Type B pancreatic cell (in vitro differentiated cells): Measurements from ENCODE around the gene DCP1A. TPM values are rescaled to one million over a fixed set of nuclear protein-coding genes. Genes with fewer than 3 reads are reported as not detected.

ENCODE experiments used
- DNase-seq: peaks from one replicate; pipeline ENCODE4 v3.0.0; 2021; ENCODE audit warnings: mixed read lengths; ENCODE audit not compliant: unreplicated experiment; ENCODE audit errors: extremely low spot score
- H3K27ac Mint-ChIP-seq: 2 replicates; pipeline ENCODE4 v1.8.0; 2021; ENCODE audit warnings: mild to moderate bottlenecking, mixed read lengths
- H3K27me3 Mint-ChIP-seq: 2 replicates; pipeline ENCODE4 v1.8.0; 2021; ENCODE audit warnings: mixed read lengths
- H3K36me3 Mint-ChIP-seq: 2 replicates; pipeline ENCODE4 v1.8.0; 2021; ENCODE audit warnings: mixed read lengths
- H3K4me1 Mint-ChIP-seq: one replicate; pipeline ENCODE4 v1.8.0; 2021; ENCODE audit warnings: mixed read lengths; ENCODE audit not compliant: unreplicated experiment
- H3K4me3 Mint-ChIP-seq: 2 replicates; pipeline ENCODE4 v1.8.0; 2021; ENCODE audit warnings: mild to moderate bottlenecking, mixed read lengths
- H3K9me3 Mint-ChIP-seq: 2 replicates; pipeline ENCODE4 v1.8.0; 2021; ENCODE audit warnings: mixed read lengths
- total RNA-seq: library from RNA; stranded (reverse); gene quantifications from 2 replicates; pipeline ENCODE4 v1.2.1, GENCODE V29; 2021; ENCODE audit warnings: low replicate concordance
- TF ChIP-seq, protein P1 (sequence below): fragments of 200-600 bp; sonication (generic); conservative IDR thresholded peaks from 2 replicates; pipeline ENCODE4 v1.5.0; 2021; ENCODE audit warnings: antibody characterized with exemption, mild to moderate bottlenecking

The DCP1A gene
- total RNA-seq, 1 donor from 2014 or later, result 31.4 TPM

DNA sequence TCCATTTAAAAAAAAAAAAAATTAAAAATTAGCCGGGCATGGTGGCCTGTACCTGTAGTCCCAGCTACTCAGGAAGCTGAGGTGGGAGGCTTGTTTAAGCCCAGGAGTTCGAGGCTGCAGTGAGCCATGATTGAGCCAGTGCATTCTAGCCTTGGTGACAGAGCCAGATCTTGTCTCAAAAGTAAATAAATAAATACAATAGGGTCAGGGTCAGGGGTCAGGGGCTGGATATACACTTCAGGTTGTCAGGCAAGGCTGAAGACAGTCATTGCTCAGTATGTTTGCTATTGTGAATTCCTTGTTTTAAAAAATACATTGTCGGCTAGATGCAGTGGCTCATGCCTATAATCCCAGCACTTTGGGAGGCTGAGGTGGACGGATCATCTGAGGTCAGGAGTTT lies 83.4 kb downstream of the DCP1A start:
- Mint-ChIP-seq H3K27ac (no peak overlapping the region), H3K9me3 (no peaks in the 10 kb centered on the region), H3K4me3 (no peak overlapping the region), H3K36me3 (no peaks in the 10 kb centered on the region), H3K27me3 (no peaks in the 10 kb centered on the region), H3K4me1 (peaks cover 17% of the 10 kb centered on the region)
- no peak for DNase-seq
- TF ChIP-seq, protein P1, sequence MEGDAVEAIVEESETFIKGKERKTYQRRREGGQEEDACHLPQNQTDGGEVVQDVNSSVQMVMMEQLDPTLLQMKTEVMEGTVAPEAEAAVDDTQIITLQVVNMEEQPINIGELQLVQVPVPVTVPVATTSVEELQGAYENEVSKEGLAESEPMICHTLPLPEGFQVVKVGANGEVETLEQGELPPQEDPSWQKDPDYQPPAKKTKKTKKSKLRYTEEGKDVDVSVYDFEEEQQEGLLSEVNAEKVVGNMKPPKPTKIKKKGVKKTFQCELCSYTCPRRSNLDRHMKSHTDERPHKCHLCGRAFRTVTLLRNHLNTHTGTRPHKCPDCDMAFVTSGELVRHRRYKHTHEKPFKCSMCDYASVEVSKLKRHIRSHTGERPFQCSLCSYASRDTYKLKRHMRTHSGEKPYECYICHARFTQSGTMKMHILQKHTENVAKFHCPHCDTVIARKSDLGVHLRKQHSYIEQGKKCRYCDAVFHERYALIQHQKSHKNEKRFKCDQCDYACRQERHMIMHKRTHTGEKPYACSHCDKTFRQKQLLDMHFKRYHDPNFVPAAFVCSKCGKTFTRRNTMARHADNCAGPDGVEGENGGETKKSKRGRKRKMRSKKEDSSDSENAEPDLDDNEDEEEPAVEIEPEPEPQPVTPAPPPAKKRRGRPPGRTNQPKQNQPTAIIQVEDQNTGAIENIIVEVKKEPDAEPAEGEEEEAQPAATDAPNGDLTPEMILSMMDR, result no peak

DNA sequence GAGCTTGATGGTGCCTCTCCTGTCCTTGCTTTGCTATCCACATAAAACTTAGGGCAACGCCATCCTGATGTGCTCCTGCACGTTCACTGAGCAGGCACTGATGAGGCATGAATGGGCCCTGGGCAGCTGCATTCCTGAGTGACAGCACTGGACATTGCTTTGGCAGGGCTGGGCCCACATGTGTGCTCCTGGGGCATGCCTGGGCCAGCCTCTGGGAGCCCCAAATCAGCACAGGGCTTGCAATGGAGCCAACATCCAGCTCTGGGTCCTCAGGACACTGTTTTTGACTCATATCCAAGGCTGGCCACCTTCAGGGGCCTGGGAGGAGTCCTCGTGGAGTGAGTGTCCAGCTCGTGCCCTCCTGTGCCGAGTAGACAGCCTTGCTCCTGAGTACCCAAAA lies 85.6 kb downstream of the DCP1A start:
- TF ChIP-seq, protein P1, result no peak
- H3K4me3 Mint-ChIP-seq, result no peak overlapping the region
- H3K27ac Mint-ChIP-seq, result no peak overlapping the region
- no peaks in the 10 kb centered on the region for H3K9me3 Mint-ChIP-seq
- H3K36me3 Mint-ChIP-seq, result no peaks in the 10 kb centered on the region
- no peak for DNase-seq
- H3K27me3 Mint-ChIP-seq, result no peaks in the 10 kb centered on the region
- H3K4me1 Mint-ChIP-seq, result peaks cover 25% of the 10 kb centered on the region

DNA sequence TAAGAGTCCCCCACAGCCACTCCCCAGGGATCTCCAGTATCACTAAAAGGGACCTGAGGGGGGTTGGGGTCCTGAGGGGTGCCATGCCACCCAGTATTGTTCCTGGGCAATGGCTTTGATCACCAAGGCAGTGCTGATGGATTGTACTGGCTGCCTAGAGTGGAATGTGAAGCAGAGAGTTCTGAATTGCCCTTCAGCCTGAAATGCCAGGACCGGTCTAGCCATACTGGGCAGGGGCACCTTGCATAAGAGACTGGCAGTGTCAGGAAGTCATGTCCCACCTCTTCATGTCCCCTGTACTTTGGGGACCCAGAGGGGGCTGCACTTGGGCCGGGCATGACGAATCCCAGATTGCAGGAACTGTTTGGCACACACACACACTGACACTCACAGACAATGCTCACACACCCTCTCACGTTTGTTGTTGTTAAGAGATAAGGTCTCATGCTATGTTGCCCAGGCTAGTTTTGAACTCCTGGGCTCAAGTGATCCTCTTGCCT lies 87.0 kb downstream of the DCP1A start:
- TF ChIP-seq, protein P1, result no peak

DNA sequence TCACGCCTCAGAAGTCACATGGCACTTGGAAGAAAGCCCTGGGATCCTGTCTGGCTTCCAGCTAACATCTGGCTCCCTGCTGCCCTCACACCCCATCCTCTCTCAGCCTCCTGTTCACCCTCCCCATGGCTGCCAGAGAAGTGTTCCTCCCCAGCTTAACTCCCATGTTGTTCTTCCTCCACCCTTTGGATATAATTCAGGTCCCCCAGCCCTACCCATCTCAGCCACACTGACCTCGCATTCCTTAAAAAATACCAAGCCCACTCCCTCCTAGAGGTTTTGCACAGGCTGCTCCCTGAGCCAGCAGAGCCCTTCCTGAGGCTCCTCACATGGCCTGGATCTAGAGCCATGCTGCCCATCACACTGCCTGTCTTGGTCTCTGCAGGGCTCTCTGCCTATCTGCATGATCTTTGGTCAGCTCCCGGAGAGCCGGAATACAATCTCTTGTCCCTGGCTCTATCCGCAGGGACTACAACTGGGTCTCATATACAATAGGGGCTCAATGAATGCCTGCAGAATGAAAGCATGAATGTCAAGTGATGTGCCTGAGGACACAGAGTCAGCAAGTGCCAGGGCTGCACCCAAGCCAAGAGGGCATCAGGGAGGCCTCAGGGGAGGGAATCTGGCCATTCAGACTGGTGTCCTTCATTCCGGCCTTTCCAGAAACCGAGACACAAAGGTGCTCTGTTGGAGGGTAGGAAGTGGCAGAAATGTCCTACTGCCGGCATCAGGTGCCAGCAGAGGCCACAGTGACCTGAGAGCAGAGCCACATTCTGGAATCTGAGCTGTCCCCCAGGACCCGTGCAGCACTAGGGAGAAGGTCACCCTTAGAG lies 87.7 kb downstream of the DCP1A start:
- TF ChIP-seq, protein P1, result no peak
- Mint-ChIP-seq H3K4me1 (peaks cover 23% of the 10 kb centered on the region), H3K9me3 (no peaks in the 10 kb centered on the region), H3K27me3 (no peaks in the 10 kb centered on the region), H3K4me3 (peak overlapping the region; percentile 21), H3K36me3 (no peaks in the 10 kb centered on the region), H3K27ac (peak overlapping the region; percentile 68)
- DNase-seq, result no peak

More for the DNA sequence above, 87.0 kb downstream of the DCP1A start:
- Mint-ChIP-seq H3K27me3 (no peaks in the 10 kb centered on the region), H3K9me3 (no peaks in the 10 kb centered on the region), H3K4me3 (no peak overlapping the region), H3K27ac (no peak overlapping the region), H3K4me1 (peaks cover 25% of the 10 kb centered on the region), H3K36me3 (no peaks in the 10 kb centered on the region)
- DNase-seq, result no peak

DNA sequence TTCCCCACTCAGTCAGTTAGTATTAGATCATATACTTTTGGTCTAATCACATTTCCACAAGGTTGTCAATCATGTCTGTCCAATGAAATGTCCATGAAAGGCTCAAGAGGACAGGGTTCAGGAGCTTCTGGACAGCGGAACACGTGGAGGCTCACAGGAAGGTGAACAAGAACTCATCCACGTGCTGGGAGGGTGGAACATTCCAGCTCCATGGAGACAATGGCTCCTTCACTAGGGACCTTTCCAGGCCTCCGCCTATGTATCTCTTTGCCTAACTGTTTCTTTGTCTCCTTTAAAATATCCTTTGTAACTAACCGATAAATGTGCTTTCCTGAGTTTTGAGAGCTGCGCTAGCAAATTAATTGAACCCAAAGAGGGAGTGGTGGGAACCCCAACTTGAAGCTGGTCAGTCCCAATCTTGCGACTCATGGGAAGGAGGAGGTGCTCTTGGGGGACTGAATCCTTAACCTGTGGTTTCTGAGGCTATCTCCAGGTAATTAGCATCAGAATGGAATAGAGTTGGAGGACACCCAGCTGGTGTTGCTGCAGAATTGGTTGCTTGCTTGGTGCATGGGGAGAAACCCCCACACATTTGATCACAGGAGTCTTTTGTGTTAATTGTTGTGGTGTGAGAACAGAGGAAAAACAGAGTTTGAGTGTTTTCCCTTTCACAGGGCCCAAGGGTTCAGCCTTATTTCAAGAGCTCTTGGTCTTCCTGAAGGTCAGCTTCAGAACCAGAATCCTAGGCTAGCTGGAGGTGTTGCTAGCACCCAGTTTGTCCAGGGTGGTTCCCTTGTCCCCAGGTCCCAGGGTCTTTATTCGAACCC lies 88.5 kb downstream of the DCP1A start:
- Mint-ChIP-seq H3K36me3 (peaks cover 3% of the 10 kb centered on the region), H3K4me3 (no peak overlapping the region), H3K27ac (peak overlapping the region; percentile 68), H3K9me3 (no peaks in the 10 kb centered on the region), H3K27me3 (no peaks in the 10 kb centered on the region), H3K4me1 (peaks cover 27% of the 10 kb centered on the region)
- TF ChIP-seq, protein P1, result no peak
- no peak for DNase-seq
